Kidney capillary endothelial cell (primary cell): ENCODE data around the gene MLX.
"Not testable (repeated sequence)": the region's sequence is repeated elsewhere in the genome, so short reads cannot be mapped to it uniquely, and the experiment has no call there.

Source experiments
- DNase-seq: peaks from one replicate; pipeline ENCODE4 v3.0.0-alpha.2; 2018; ENCODE audit warnings: low spot score

MLX gene

GRCh38 chr17:42555122-42555622 lies 11.7 kb upstream of the MLX start:
- no peak for DNase-seq

- not testable (repeated sequence) for DNase-seq
Observed at GRCh38 chr17:42555961-42556617, 10.8 kb upstream of the MLX start.

GRCh38 chr17:42559075-42559474 lies 7.8 kb upstream of the MLX start:
- DNase-seq: no peak

- DNase-seq: no peak
Observed at GRCh38 chr17:42560246-42560645, 6.7 kb upstream of the MLX start.

GRCh38 chr17:42561897-42562387 lies 5.0 kb upstream of the MLX start, which contains the start of gene COASY:
Gene COASY (plus strand): TSS chr17:42562148. CDS start chr17:42562623, 475 bp downstream.
- peak; percentile 97 for DNase-seq

- no peak for DNase-seq
Observed at GRCh38 chr17:42562388-42563142, 4.3 kb upstream of the MLX start.

- DNase-seq: no peak
Observed at GRCh38 chr17:42563143-42563509, 3.8 kb upstream of the MLX start.

GRCh38 chr17:42563543-42563942 lies 3.4 kb upstream of the MLX start:
- DNase-seq: no peak

- DNase-seq: no peak
Observed at GRCh38 chr17:42563950-42564349, 3.0 kb upstream of the MLX start.

- no peak for DNase-seq
Observed at GRCh38 chr17:42564815-42565522, 1.9 kb upstream of the MLX start.

- DNase-seq: no peak
Observed at GRCh38 chr17:42565523-42566214, 1.2 kb upstream of the MLX start.

GRCh38 chr17:42566215-42566882 lies 551 bp upstream of the MLX start:
- DNase-seq: no peak

- DNase-seq: no peak
Observed at GRCh38 chr17:42568341-42569111, 1.6 kb downstream of the MLX start.

- DNase-seq: no peak
Observed at GRCh38 chr17:42571435-42572225, 4.7 kb downstream of the MLX start.

GRCh38 chr17:42573095-42573494 lies 6.2 kb downstream of the MLX start:
- no peak for DNase-seq

GRCh38 chr17:42574463-42574862 lies 7.6 kb downstream of the MLX start:
- DNase-seq: no peak

GRCh38 chr17:42577140-42577531 lies 10.2 kb downstream of the MLX start:
- no peak for DNase-seq

GRCh38 chr17:42577532-42578281 lies 10.8 kb downstream of the MLX start, which contains the start of gene PSMC3IP:
Gene PSMC3IP (minus strand): TSS chr17:42577729. CDS start chr17:42577686, 43 bp downstream.
- DNase-seq: peak; percentile 94

- DNase-seq: no peak
Observed at GRCh38 chr17:42578282-42578869, 11.5 kb downstream of the MLX start.
